MM.1S (cell line): Measurements from ENCODE around the gene ARID3B.

Experiments used
- DNase-seq: peaks from one replicate; pipeline ENCODE4 v3.0.0-alpha.2; 2015
- H2AFZ ChIP-seq: fragments of 300-600 bp; sonication (generic); 2 replicates; pipeline ENCODE4 v1.6.0; 2016; ENCODE audit warnings: antibody characterized with exemption, low read length
- H3F3A ChIP-seq: fragments of 300-600 bp; sonication (generic); 2 replicates; pipeline ENCODE4 v1.6.1; 2016; ENCODE audit warnings: mild to moderate bottlenecking, antibody characterized with exemption, low read length, moderate library complexity, mixed read lengths; ENCODE audit not compliant: insufficient read depth
- H3K27ac ChIP-seq: fragments of 300-600 bp; sonication (generic); 2 replicates; pipeline ENCODE4 v1.5.1; 2016; ENCODE audit warnings: mild to moderate bottlenecking, low read length
- H3K27me3 ChIP-seq: fragments of 300-600 bp; sonication (generic); replicated peaks from 2 replicates; pipeline ENCODE4 v1.6.0; 2016; ENCODE audit warnings: low read length; ENCODE audit not compliant: insufficient read depth
- H3K36me3 ChIP-seq: fragments of 300-600 bp; sonication (generic); replicated peaks from 2 replicates; pipeline ENCODE4 v1.6.1; 2016; ENCODE audit warnings: mild to moderate bottlenecking, low read length, mixed read lengths; ENCODE audit not compliant: insufficient read depth
- H3K4me1 ChIP-seq: fragments of 300-600 bp; sonication (generic); 2 replicates; pipeline ENCODE4 v1.6.1; 2016; ENCODE audit warnings: low read length, mixed read lengths
- H3K4me2 ChIP-seq: fragments of 300-600 bp; sonication (generic); 2 replicates; pipeline ENCODE4 v1.6.0; 2016; ENCODE audit warnings: low read depth, low read length
- H3K4me3 ChIP-seq: fragments of 300-600 bp; sonication (generic); 2 replicates; pipeline ENCODE4 v1.5.1; 2016; ENCODE audit warnings: low read length, mixed read lengths
- H3K79me2 ChIP-seq: fragments of 300-600 bp; sonication (generic); 2 replicates; pipeline ENCODE4 v1.6.1; 2016; ENCODE audit warnings: mixed run types, low read length, mixed read lengths
- H3K9ac ChIP-seq: fragments of 300-600 bp; sonication (generic); 2 replicates; pipeline ENCODE4 v1.6.1; 2016; ENCODE audit warnings: low read length, mixed read lengths
- H3K9me2 ChIP-seq: fragments of 300-600 bp; sonication (generic); replicated peaks from 2 replicates; pipeline ENCODE4 v1.6.1; 2016; ENCODE audit warnings: mild to moderate bottlenecking, low read length, mixed read lengths; ENCODE audit not compliant: insufficient read depth
- H3K9me3 ChIP-seq: fragments of 300-600 bp; sonication (generic); replicated peaks from 2 replicates; pipeline ENCODE4 v1.6.1; 2016; ENCODE audit warnings: mild to moderate bottlenecking, low read length, mixed read lengths; ENCODE audit not compliant: insufficient read depth
- H4K20me1 ChIP-seq: fragments of 300-600 bp; sonication (generic); 2 replicates; pipeline ENCODE4 v1.6.1; 2016; ENCODE audit warnings: mild to moderate bottlenecking, low read length, moderate library complexity, mixed read lengths; ENCODE audit not compliant: insufficient read depth
- EZH2 ChIP-seq: fragments of 300-600 bp; sonication (generic); optimal IDR thresholded peaks from 2 replicates; pipeline ENCODE3; 2017; ENCODE audit warnings: low read depth, mild to moderate bottlenecking, antibody characterized with exemption, low read length, mixed read lengths
- EZH2phosphoT487 ChIP-seq: fragments of 300-600 bp; sonication (generic); IDR thresholded peaks from 2 replicates; pipeline ENCODE4 v1.6.1; 2018; ENCODE audit warnings: antibody characterized with exemption, low read length
- TF ChIP-seq, protein P1 (sequence below): fragments of 300-600 bp; sonication (generic); IDR thresholded peaks from 2 replicates; pipeline ENCODE4 v1.5.1; 2016; ENCODE audit warnings: antibody characterized with exemption, low read length, mixed read lengths

Gene ARID3B

DNA sequence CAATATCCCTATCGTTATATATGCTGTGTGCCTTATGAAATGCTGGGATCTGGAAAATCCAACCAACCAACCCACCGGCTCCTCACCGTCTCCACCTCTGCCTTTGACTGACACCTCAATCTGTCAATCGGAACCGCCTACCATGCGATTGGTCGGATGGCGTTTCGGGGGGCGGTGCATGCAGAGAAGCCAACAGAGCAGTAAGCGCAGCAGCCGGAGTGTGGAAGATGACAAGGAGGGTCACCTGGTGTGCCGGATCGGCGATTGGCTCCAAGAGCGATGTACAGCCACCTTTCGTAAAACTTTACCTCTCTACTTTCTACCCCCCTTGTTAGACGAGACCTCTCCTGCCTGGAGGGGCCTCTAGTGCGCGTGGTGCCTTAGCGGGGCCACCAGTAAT lies 80.9 kb downstream of the ARID3B start:
- no peaks in the 10 kb centered on the region for H3K9me2 ChIP-seq
- peaks cover 67% of the 10 kb centered on the region for H3K4me1 ChIP-seq
- no peak overlapping the region for H3K4me3 ChIP-seq
- H3K27me3 ChIP-seq = no peaks in the 10 kb centered on the region
- H3K79me2 ChIP-seq = peaks cover 93% of the 10 kb centered on the region
- H3K9ac ChIP-seq = no peak overlapping the region
- TF ChIP-seq EZH2phosphoT487 (no peak), EZH2 (no peak)
- TF ChIP-seq, protein P1, sequence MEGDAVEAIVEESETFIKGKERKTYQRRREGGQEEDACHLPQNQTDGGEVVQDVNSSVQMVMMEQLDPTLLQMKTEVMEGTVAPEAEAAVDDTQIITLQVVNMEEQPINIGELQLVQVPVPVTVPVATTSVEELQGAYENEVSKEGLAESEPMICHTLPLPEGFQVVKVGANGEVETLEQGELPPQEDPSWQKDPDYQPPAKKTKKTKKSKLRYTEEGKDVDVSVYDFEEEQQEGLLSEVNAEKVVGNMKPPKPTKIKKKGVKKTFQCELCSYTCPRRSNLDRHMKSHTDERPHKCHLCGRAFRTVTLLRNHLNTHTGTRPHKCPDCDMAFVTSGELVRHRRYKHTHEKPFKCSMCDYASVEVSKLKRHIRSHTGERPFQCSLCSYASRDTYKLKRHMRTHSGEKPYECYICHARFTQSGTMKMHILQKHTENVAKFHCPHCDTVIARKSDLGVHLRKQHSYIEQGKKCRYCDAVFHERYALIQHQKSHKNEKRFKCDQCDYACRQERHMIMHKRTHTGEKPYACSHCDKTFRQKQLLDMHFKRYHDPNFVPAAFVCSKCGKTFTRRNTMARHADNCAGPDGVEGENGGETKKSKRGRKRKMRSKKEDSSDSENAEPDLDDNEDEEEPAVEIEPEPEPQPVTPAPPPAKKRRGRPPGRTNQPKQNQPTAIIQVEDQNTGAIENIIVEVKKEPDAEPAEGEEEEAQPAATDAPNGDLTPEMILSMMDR = no peak
- H3K27ac ChIP-seq = no peak overlapping the region
- H2AFZ ChIP-seq = no peak overlapping the region
- H3K36me3 ChIP-seq = peaks cover 25% of the 10 kb centered on the region; the same call in 1 of the 2 replicates
- H3F3A ChIP-seq = peaks cover 35% of the 10 kb centered on the region
- H3K4me2 ChIP-seq = no peak overlapping the region
- no peaks in the 10 kb centered on the region for H3K9me3 ChIP-seq
- DNase-seq = no peak
- H4K20me1 ChIP-seq = peaks cover 16% of the 10 kb centered on the region; the same call in 1 of the 2 replicates

DNA sequence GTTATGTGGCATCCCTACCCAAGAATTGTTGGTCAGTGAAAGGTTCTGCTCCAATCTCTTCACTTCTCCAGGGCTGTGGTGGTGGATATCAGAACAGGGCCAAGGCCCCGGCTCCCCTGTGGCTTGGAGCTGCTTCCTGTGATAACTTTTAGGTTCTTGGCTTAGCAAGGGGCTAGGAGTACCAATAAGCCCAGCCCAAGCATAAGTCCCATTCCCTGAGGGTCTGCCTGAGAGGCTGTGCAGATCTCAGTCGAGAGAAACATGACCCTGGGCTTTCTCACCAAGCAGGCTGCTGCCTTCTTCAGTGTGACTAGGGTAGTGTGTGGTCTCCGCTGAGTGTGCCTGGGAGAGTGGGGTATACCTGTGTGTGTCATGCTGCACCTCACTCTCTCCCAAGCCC lies 81.7 kb downstream of the ARID3B start:
- Histone ChIP-seq H3K27me3 (no peaks in the 10 kb centered on the region), H3K27ac (peak overlapping the region; percentile 90; the same call in 1 of the 2 replicates), H3K4me3 (no peak overlapping the region), H3K4me1 (peaks cover 66% of the 10 kb centered on the region), H3K79me2 (peaks cover 87% of the 10 kb centered on the region), H3K9me2 (no peaks in the 10 kb centered on the region), H3F3A (peaks cover 43% of the 10 kb centered on the region), H3K9ac (no peak overlapping the region), H2AFZ (no peak overlapping the region), H4K20me1 (peaks cover 13% of the 10 kb centered on the region; the same call in 1 of the 2 replicates), H3K4me2 (no peak overlapping the region), H3K9me3 (no peaks in the 10 kb centered on the region), H3K36me3 (peaks cover 25% of the 10 kb centered on the region; the same call in 1 of the 2 replicates)
- TF ChIP-seq, protein P1 = no peak
- no peak for TF ChIP-seq EZH2phosphoT487
- no peak for TF ChIP-seq EZH2
- no peak for DNase-seq

DNA sequence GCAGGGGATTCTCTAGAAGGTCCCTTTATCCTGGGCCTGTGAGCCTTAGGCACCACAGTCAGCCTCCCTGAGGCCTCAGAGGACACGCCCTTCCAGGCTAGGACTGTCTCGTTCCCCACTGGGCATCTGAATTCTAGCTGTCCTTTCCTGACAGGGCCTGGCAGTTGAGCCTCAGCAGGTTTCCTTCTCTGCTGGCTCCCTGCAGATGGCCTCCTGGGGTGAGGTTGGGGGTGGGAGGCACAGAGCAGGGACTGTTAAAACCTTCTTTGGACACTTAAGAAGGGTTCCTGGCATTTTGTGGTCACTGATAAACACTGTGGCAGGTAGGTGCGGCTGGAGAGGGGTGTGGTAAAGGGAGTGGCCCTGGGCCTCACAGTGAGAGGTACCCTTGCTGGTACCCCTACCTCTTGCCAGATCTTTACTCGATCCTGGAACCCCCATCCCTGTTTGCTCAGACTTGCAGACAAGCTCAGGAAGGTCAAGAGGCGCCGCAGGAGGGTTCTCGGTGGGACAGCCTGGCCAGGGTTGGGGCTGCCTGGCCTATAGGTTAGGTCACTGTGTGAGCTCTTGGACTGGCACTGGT lies 83.1 kb downstream of the ARID3B start:
- peaks cover 3% of the 10 kb centered on the region; the same call in 1 of the 2 replicates for H4K20me1 ChIP-seq
- no peak for DNase-seq
- peak overlapping the region; percentile 13; the same call in 1 of the 2 replicates for H3K9ac ChIP-seq
- H3K9me3 ChIP-seq = no peaks in the 10 kb centered on the region
- H3K4me1 ChIP-seq = peaks cover 73% of the 10 kb centered on the region
- H3K4me2 ChIP-seq = no peak overlapping the region
- H2AFZ ChIP-seq = no peak overlapping the region
- TF ChIP-seq, protein P1 = no peak
- no peak for TF ChIP-seq EZH2
- TF ChIP-seq EZH2phosphoT487 = no peak
- peaks cover 51% of the 10 kb centered on the region for H3F3A ChIP-seq
- no peak overlapping the region for H3K4me3 ChIP-seq
- H3K27ac ChIP-seq = peak overlapping the region; percentile 90; the same call in 1 of the 2 replicates
- no peaks in the 10 kb centered on the region for H3K9me2 ChIP-seq
- H3K79me2 ChIP-seq = peaks cover 87% of the 10 kb centered on the region
- no peaks in the 10 kb centered on the region for H3K27me3 ChIP-seq
- peaks cover 35% of the 10 kb centered on the region; the same call in 1 of the 2 replicates for H3K36me3 ChIP-seq
